Neural cell (in vitro differentiated cells): ENCODE measurements around the gene FBP2. TPM values are rescaled to one million over a fixed set of nuclear protein-coding genes. Genes with fewer than 3 reads are reported as not detected.

Experiments used
- H2AFZ ChIP-seq: fragments of 200-600, 300-800 bp; sonication (generic), shearing (Covaris generic); 2 replicates; pipeline ENCODE4 v1.6.0; 2014; ENCODE audit warnings: low read depth, mild to moderate bottlenecking, antibody characterized with exemption, low read length, moderate library complexity
- H3F3A ChIP-seq: fragments of 200-600 bp; shearing (Covaris generic); 2 replicates; pipeline ENCODE4 v1.6.1; 2016; ENCODE audit warnings: mild to moderate bottlenecking, moderate library complexity, mixed read lengths, antibody characterized with exemption, low read length; ENCODE audit not compliant: insufficient read depth, poor library complexity, severe bottlenecking
- H3K27ac ChIP-seq: fragments of 200-600, 300-800 bp; sonication (generic), shearing (Covaris generic); 2 replicates; pipeline ENCODE4 v1.5.1; 2014; ENCODE audit warnings: mild to moderate bottlenecking, low read length, moderate library complexity
- H3K27me3 ChIP-seq: fragments of 300-800, 200-600 bp; sonication (generic), shearing (Covaris generic); 2 replicates; pipeline ENCODE4 v1.6.0; 2014; ENCODE audit warnings: mild to moderate bottlenecking, low read depth, low read length, moderate library complexity; ENCODE audit not compliant: insufficient read depth
- H3K36me3 ChIP-seq: fragments of 300-800, 200-600 bp; sonication (generic), shearing (Covaris generic); 2 replicates; pipeline ENCODE4 v1.5.1; 2014; ENCODE audit warnings: mild to moderate bottlenecking, antibody characterized with exemption, low read length, moderate library complexity; ENCODE audit not compliant: insufficient read depth
- H3K4me2 ChIP-seq: fragments of 300-800, 200-600 bp; sonication (generic), shearing (Covaris generic); 2 replicates; pipeline ENCODE4 v1.6.0; 2014; ENCODE audit warnings: mild to moderate bottlenecking, low read length
- H3K4me3 ChIP-seq: fragments of 300-800, 200-600 bp; sonication (generic), shearing (Covaris generic); 2 replicates; pipeline ENCODE4 v1.5.1; 2014; ENCODE audit warnings: mild to moderate bottlenecking, low read length, moderate library complexity
- H3K79me2 ChIP-seq: fragments of 200-600 bp; shearing (Covaris generic); replicated peaks from 2 replicates; pipeline ENCODE4 v1.6.0; 2014; ENCODE audit warnings: mild to moderate bottlenecking, low read length, moderate library complexity; ENCODE audit not compliant: insufficient read depth
- H3K9ac ChIP-seq: fragments of 300-800, 200-600 bp; sonication (generic), shearing (Covaris generic); 2 replicates; pipeline ENCODE4 v1.6.1; 2016; ENCODE audit warnings: mild to moderate bottlenecking, low read length, mixed read lengths
- H3K9me2 ChIP-seq: fragments of 200-600 bp; shearing (Covaris generic); 2 replicates; pipeline ENCODE4 v1.6.1; 2016; ENCODE audit warnings: mild to moderate bottlenecking, low read length, mixed read lengths; ENCODE audit not compliant: insufficient read depth
- H3K9me3 ChIP-seq: fragments of 200-600, 300-800 bp; sonication (generic), shearing (Covaris generic); 2 replicates; pipeline ENCODE4 v1.6.1; 2016; ENCODE audit warnings: mild to moderate bottlenecking, mixed run types, low read length, moderate library complexity, mixed read lengths
- H4K20me1 ChIP-seq: fragments of 200-600 bp; shearing (Covaris generic); 2 replicates; pipeline ENCODE4 v1.6.1; 2016; ENCODE audit warnings: mild to moderate bottlenecking, mixed run types; ENCODE audit not compliant: insufficient read depth
- EP300 ChIP-seq: fragments of 450-650 bp; conservative IDR thresholded peaks from 2 replicates; pipeline ENCODE4 v1.6.1; 2014; ENCODE audit warnings: antibody characterized with exemption, mild to moderate bottlenecking, moderate library complexity; ENCODE audit not compliant: poor library complexity, severe bottlenecking
- EZH2 ChIP-seq: fragments of 200-600, 300-800 bp; shearing (Covaris generic), sonication (generic); IDR thresholded peaks from 2 replicates; pipeline ENCODE4 v1.6.1; 2014; ENCODE audit warnings: antibody characterized with exemption, low read length, borderline replicate concordance, mild to moderate bottlenecking; ENCODE audit not compliant: insufficient read depth, poor library complexity, severe bottlenecking
- MXI1 ChIP-seq: fragments of 450-650 bp; conservative IDR thresholded peaks from 2 replicates; pipeline ENCODE4 v1.6.1; 2014; ENCODE audit warnings: antibody characterized with exemption, mild to moderate bottlenecking; ENCODE audit not compliant: poor library complexity, severe bottlenecking
- POLR2AphosphoS5 ChIP-seq: IDR thresholded peaks from 2 replicates; pipeline ENCODE4 v1.6.1; 2012
- RAD21 ChIP-seq: fragments of 450-650 bp; conservative IDR thresholded peaks from 2 replicates; pipeline ENCODE4 v1.6.1; 2014; ENCODE audit warnings: antibody characterized with exemption, mild to moderate bottlenecking, moderate library complexity
- REST ChIP-seq: IDR thresholded peaks from 2 replicates; pipeline ENCODE4 v1.6.1; 2012; ENCODE audit warnings: borderline replicate concordance
- SMC3 ChIP-seq: fragments of 450-650 bp; conservative IDR thresholded peaks from 2 replicates; pipeline ENCODE4 v1.6.1; 2014; ENCODE audit warnings: antibody characterized with exemption, mild to moderate bottlenecking, moderate library complexity; ENCODE audit not compliant: poor library complexity
- TAF1 ChIP-seq: IDR thresholded peaks from 2 replicates; pipeline ENCODE4 v1.6.1; 2012; ENCODE audit warnings: low read depth
- polyA plus RNA-seq: library from polyadenylated mRNA; depleted of rRNA; stranded (reverse); fragments of >200 nt; gene quantifications from 2 replicates; pipeline ENCODE4 v1.2.3, GENCODE V29; 2014
- TF ChIP-seq, protein P1 (sequence below): fragments of 450-650 bp; IDR thresholded peaks from 2 replicates; pipeline ENCODE4 v1.5.1; 2014; ENCODE audit warnings: antibody characterized with exemption, mild to moderate bottlenecking, moderate library complexity; ENCODE audit not compliant: poor library complexity, severe bottlenecking

The FBP2 gene
- polyA plus RNA-seq, 1 donor from 2014 or later: not detected

DNA sequence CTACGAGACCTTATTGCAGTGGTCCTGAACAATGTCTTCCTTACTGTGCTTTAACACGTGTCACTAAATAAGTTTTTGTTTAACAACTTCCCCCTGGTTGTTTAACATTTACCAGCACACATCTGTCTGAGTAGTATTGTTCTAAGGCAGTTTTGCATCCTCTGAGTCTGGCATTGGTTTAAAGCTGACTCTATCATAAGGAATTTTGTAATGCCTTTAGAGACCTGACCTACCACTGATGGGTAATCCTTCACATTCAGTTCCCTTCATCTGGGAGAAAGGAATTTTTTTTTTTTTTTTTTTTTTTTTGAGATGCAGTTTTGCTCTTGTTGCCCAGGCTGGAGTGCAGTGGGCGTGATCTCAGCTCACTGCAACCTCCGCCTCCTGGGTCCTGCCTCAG, 58.7 kb downstream of the FBP2 start:
- no peaks in the 10 kb centered on the region for H3K9me2 ChIP-seq
- H3K9me3 ChIP-seq: no peaks in the 10 kb centered on the region
- H3F3A ChIP-seq: no peaks in the 10 kb centered on the region
- no peak overlapping the region for H3K27ac ChIP-seq
- TF ChIP-seq RAD21 (no peak), SMC3 (no peak), REST (no peak), EZH2 (no peak), EP300 (no peak), POLR2AphosphoS5 (no peak), MXI1 (no peak), TAF1 (no peak)
- TF ChIP-seq, protein P1, sequence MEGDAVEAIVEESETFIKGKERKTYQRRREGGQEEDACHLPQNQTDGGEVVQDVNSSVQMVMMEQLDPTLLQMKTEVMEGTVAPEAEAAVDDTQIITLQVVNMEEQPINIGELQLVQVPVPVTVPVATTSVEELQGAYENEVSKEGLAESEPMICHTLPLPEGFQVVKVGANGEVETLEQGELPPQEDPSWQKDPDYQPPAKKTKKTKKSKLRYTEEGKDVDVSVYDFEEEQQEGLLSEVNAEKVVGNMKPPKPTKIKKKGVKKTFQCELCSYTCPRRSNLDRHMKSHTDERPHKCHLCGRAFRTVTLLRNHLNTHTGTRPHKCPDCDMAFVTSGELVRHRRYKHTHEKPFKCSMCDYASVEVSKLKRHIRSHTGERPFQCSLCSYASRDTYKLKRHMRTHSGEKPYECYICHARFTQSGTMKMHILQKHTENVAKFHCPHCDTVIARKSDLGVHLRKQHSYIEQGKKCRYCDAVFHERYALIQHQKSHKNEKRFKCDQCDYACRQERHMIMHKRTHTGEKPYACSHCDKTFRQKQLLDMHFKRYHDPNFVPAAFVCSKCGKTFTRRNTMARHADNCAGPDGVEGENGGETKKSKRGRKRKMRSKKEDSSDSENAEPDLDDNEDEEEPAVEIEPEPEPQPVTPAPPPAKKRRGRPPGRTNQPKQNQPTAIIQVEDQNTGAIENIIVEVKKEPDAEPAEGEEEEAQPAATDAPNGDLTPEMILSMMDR: no peak
- H3K79me2 ChIP-seq: no peaks in the 10 kb centered on the region
- no peak overlapping the region for H3K4me2 ChIP-seq
- H3K36me3 ChIP-seq: no peaks in the 10 kb centered on the region
- no peak overlapping the region for H3K9ac ChIP-seq
- H3K4me3 ChIP-seq: no peak overlapping the region
- no peak overlapping the region for H2AFZ ChIP-seq
- H3K27me3 ChIP-seq: no peaks in the 10 kb centered on the region
- H4K20me1 ChIP-seq: no peaks in the 10 kb centered on the region

GRCh38 chr9:94533601-94534000, 60.0 kb downstream of the FBP2 start:
- Histone ChIP-seq H3K9me2 (no peaks in the 10 kb centered on the region), H3K4me2 (no peak overlapping the region), H3K9ac (no peak overlapping the region), H2AFZ (no peak overlapping the region), H3K4me3 (no peak overlapping the region), H3K27ac (no peak overlapping the region), H3K36me3 (no peaks in the 10 kb centered on the region), H3F3A (no peaks in the 10 kb centered on the region), H3K79me2 (no peaks in the 10 kb centered on the region), H3K27me3 (no peaks in the 10 kb centered on the region), H4K20me1 (no peaks in the 10 kb centered on the region), H3K9me3 (no peaks in the 10 kb centered on the region)
- TF ChIP-seq MXI1 (no peak), RAD21 (no peak), REST (no peak), EP300 (no peak), SMC3 (no peak), TAF1 (no peak)
